ENCODE measurements around the gene ZNF319.

Gene ZNF319

DNA sequence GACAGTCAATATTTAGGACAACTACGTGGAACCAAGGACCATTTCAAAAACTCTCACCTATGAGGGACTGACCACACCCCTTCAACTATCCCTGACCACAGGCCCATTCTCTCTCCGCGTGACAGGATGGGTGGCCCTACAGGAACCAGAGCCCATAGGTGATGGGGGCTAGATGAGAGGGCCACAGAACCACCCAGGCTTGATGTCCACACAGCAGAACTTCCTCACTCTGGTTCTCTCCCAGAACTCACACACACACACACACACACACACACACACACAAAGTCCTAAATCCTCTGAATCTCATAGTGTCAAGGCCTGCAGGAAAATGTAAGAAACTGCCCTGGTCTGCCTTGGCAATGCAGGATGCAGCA lies 1.5 kb downstream of the ZNF319 start:
- DNase-seq (ENCODE audit: low spot score) (no peak), FAIRE-seq (no peak)

DNA sequence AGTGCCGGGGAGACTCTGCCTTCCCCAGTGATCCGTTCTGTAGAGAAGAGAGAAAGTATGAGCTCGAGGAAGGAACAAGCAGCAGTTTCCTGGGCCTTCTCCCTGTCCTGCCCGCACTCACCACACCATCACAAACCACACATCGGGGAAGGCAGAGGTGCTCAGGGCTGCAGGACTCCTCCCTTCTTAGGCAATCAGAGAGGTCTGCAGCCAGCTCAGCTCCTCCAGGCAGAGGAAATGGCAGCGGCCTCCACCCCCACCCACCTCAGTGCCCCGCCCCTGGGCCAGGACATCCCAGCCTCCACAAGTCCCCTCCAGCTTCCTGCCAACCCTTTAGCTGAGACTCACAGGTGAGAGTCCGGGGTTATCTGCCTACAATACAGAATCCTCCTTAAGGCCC lies 2.0 kb downstream of the ZNF319 start:
- FAIRE-seq: no peak
- no peak for DNase-seq (ENCODE audit: low spot score)

DNA sequence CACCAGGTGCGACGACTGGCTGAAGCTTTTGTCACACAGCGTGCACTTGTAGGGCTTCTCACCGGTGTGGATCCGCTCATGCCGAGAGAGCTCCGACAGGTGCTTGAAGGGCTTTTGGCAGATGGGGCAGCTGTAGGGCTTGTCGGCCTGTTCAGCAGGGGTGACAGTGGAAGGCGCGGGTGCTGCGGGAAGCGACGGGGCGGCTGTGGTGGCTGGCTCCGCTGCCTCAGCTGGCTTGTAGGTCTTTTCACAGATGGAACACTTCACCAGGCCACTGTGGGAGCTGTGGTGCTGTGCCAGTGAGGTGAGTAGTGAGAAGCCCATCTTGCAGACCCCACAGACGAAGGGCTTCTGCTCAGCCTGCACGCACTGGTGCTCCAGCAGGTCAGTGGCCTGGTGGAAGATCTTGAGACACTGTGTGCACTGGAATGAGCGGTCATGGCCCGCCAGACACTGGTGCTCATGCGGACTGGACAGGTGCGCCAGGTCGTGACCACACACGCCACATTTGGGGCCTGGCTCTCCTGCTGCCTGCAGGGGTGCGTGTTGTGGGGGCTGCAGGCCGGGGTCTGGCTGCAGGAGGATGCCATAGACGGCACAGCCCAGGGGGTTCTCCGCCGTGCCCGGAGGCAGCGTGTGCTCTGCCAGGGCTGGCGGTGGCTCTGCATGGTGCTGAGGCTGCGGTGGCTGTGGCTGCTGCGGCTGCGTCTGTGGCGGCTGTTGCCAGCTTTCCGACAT lies 2.8 kb downstream of the ZNF319 start:
- DNase-seq (ENCODE audit: low spot score) (no peak), FAIRE-seq (no peak)

DNA sequence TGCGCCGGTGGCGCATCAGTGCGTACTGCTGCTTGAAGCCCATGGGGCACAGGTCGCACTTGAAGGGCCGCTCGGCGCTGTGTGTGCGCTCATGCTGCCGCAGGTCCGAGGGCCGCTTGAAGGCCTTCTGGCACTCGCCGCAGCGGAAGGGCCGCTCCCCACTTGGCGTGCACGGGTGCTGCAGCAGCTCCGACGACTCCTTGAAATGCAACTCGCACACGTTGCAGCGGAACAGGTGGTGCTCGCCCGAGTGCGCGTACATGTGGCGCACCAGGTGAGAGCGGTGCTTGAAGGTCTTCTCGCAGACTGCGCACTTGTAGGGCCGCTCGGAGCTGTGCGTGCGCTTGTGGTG lies 3.3 kb downstream of the ZNF319 start:
- no peak for FAIRE-seq

GRCh38 chr16:57996406-57997175 lies 3.9 kb downstream of the ZNF319 start:
- FAIRE-seq (no peak), DNase-seq (ENCODE audit: low spot score) (no peak)

More for the DNA sequence above, 3.3 kb downstream of the ZNF319 start:
- DNase-seq (ENCODE audit: low spot score): no peak

GRCh38 chr16:57995721-57996405 lies 4.6 kb downstream of the ZNF319 start:
- DNase-seq (ENCODE audit: low spot score): no peak
- FAIRE-seq: no peak

DNA sequence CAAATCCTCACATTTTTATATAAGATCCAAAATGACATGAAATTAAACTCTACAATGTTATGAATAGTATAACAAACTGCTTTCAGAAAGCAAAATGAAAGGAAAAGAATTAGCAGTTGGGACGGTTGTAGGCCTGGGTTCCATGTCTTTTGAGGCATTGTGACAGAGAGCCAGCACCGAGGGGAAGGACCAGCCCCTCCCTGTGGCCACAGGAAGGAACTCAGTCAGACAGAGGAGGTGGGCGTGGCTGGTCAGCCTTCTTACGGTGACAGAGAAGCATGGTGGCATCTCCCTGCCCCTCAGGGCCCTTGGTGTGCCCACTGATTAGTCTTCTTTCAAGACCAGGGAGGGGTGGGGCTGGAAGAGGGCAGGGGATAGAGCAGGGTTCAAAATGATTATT lies 5.7 kb downstream of the ZNF319 start:
- DNase-seq (ENCODE audit: low spot score) (peak; percentile 46), FAIRE-seq (no peak)

DNA sequence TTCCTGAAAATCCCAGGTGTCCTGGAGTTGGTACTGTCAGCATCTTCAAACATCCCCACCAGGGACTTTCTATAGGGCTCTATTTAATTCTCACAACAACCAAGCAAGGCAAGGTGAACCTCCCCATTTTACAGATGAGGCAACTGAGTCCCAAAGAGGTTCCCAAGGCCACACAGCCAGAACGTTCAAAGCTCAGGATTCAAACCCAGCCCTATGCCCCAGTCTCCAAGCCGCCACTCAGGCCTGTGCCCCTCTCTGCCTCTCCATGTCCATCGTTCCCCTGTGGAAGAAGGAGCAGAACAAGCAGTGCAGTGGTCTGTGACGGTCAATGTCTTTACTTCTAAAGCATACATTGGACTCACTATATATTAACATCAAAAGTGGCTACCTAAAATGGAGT lies 6.1 kb downstream of the ZNF319 start:
- DNase-seq (ENCODE audit: low spot score): no peak
- no peak for FAIRE-seq

GRCh38 chr16:57993897-57994296 lies 6.6 kb downstream of the ZNF319 start:
- no peak for DNase-seq (ENCODE audit: low spot score)
- no peak for FAIRE-seq

- FAIRE-seq (no peak), DNase-seq (ENCODE audit: low spot score) (no peak)
Measured at GRCh38 chr16:57993438-57993837, 7.0 kb downstream of the ZNF319 start.

DNA sequence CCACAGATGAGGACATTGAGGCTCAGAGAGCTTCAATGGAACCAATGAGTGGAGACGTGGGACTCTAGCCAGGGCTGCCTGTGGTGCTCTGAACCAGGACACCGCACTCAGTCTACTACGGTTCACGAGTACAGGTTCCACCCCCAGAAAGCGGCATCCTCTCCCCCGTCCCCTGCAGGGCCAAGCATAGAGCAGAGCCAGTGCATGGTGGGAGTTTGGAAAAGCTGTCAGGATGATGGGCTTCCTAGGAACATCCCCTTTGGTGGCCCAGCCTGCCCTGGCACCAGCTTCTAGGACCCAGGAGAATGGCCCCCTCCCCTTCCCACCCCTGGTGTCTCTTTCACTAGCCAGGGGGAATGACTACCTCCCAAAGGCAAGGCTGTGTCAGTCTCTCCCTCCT lies 8.4 kb downstream of the ZNF319 start:
- FAIRE-seq (no peak), DNase-seq (ENCODE audit: low spot score) (no peak)

GRCh38 chr16:57991551-57992059 lies 8.9 kb downstream of the ZNF319 start:
- FAIRE-seq (no peak), DNase-seq (ENCODE audit: low spot score) (no peak)

DNA sequence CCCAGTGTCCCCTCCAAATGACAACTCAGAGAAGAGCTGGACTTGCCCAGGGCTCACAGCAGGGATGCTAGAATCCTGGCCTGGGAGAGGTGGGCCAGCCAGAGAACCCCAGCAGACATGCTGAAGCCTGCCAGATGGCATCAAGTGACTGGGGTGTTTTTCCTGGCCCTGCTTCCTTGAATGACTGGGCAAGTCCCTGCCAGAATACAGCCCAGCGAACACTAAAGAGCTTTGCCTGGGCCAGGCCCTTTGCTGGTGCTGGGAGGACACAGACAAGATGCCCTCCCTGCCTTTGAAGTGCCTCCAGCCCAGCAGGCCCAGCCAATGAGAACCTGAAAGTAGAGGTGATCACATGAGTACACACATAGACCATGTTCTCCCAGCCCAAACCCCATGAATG lies 11.5 kb downstream of the ZNF319 start:
- FAIRE-seq (no peak), DNase-seq (ENCODE audit: low spot score) (no peak)

- DNase-seq (ENCODE audit: low spot score) (no peak), FAIRE-seq (no peak)
Measured at GRCh38 chr16:57987441-57988177, 12.9 kb downstream of the ZNF319 start.

GRCh38 chr16:57986196-57986595 lies 14.3 kb downstream of the ZNF319 start:
- no peak for FAIRE-seq

DNA sequence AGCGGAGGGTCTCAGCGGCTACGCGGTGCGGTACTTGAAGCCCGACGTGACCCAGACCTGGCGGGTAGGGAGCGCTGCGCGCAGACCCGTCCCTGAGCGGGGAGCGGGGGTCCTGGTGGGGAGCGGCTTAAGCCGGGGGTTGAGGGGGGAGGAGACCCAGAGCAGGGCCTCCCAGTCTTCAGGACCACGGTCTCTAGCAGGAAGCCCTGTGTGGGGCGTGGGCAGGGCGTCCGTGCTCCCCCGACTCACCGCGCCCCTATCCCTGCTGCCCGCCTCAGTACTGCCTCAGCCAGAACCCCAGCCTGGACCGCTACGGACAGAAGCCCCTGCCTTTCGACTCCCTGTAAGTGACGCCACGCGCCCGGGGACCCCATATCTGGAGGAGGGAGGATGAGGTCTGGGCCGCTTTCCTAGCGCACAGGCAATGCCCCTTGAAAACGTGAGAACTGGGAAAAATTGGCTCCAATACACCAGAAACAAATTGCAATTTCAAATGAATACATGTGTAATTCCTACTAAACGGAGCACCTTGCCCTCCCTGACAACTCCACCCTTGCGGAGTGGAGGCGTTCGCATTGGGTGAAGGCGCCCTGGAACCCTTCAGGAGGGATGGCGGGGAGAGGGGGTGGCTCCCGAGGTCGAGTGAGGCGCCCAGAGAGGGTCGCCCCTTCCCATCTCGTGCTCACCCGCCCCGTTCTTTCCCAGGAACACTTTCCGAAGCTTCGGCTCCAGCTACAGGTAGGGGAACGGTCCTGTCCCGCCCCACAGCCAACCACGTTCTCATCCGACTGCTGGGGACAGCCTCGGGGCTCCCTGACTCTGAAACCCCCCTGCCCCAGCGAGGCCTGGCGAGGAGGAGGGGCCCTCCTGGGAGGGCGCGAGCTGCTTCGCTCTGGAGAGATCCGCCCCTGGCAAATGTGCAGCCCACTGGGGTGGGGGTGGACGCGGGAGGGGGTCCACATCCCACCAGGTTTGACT lies 15.0 kb downstream of the ZNF319 start:
- FAIRE-seq (no peak), DNase-seq (ENCODE audit: low spot score) (no peak)

More at GRCh38 chr16:57986196-57986595, 14.3 kb downstream of the ZNF319 start:
- DNase-seq (ENCODE audit: low spot score): no peak

GRCh38 chr16:57984443-57985203 lies 15.8 kb downstream of the ZNF319 start:
- FAIRE-seq (no peak), DNase-seq (ENCODE audit: low spot score) (no peak)

GRCh38 chr16:57982385-57982784 lies 18.1 kb downstream of the ZNF319 start:
- DNase-seq (ENCODE audit: low spot score): no peak
- FAIRE-seq: no peak

DNA sequence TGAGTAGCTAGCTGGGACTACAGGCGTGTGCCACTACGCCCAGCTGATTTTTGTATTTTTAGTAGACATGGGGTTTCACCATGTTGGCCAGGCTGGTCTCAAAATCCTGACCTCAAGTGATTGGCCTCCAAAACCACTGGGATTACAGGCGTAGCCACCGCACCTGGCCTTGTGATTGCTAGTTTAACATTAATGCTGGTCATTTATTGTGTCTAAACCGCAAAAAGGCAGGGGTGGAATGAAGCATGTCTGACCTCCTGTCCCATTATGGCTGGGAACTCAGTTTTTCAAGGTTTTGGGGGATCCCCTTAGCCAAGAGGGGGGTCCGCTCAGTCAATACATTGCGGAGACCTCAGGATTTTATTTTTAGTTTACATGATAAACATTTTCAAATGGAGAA lies 18.8 kb downstream of the ZNF319 start:
- FAIRE-seq (no peak), DNase-seq (ENCODE audit: low spot score) (no peak)

Measured in urothelium cell line (cell line).